HG03139 (cell line): ENCODE results near the gene OSBPL10.

Source experiments
- ATAC-seq: cut with Tn5 transposase; IDR thresholded peaks from one replicate; pipeline ENCODE4 v1.9.1; 2021; ENCODE audit not compliant: unreplicated experiment

Gene OSBPL10

GRCh38 chr3:31752305-31753049, 228.6 kb downstream of the OSBPL10 start:
- no peak for ATAC-seq

- ATAC-seq, result no peak
Observed at GRCh38 chr3:31750341-31750740, 230.7 kb downstream of the OSBPL10 start.

GRCh38 chr3:31748933-31749295, 232.1 kb downstream of the OSBPL10 start:
- ATAC-seq, result no peak

GRCh38 chr3:31748281-31748932, 232.7 kb downstream of the OSBPL10 start:
- no peak for ATAC-seq

GRCh38 chr3:31747785-31748184, 233.3 kb downstream of the OSBPL10 start:
- no peak for ATAC-seq

GRCh38 chr3:31744913-31745312, 236.1 kb downstream of the OSBPL10 start:
- no peak for ATAC-seq

- ATAC-seq, result no peak
Observed at GRCh38 chr3:31743331-31744089, 237.6 kb downstream of the OSBPL10 start.

- ATAC-seq, result no peak
Observed at GRCh38 chr3:31740397-31740796, 240.7 kb downstream of the OSBPL10 start.

GRCh38 chr3:31738412-31738811, 242.7 kb downstream of the OSBPL10 start:
- ATAC-seq, result no peak

- no peak for ATAC-seq
Observed at GRCh38 chr3:31735667-31736066, 245.4 kb downstream of the OSBPL10 start.

- ATAC-seq, result no peak
Observed at GRCh38 chr3:31733234-31733667, 247.8 kb downstream of the OSBPL10 start.

- no peak for ATAC-seq
Observed at GRCh38 chr3:31732548-31732947, 248.5 kb downstream of the OSBPL10 start.

- no peak for ATAC-seq
Observed at GRCh38 chr3:31729573-31729972, 251.5 kb downstream of the OSBPL10 start.

GRCh38 chr3:31729082-31729481, 252.0 kb downstream of the OSBPL10 start:
- no peak for ATAC-seq

- ATAC-seq, result no peak
Observed at GRCh38 chr3:31728403-31728802, 252.7 kb downstream of the OSBPL10 start.

- no peak for ATAC-seq
Observed at GRCh38 chr3:31725976-31726375, 255.1 kb downstream of the OSBPL10 start.

- no peak for ATAC-seq
Observed at GRCh38 chr3:31725568-31725967, 255.5 kb downstream of the OSBPL10 start.

GRCh38 chr3:31724651-31725050, 256.4 kb downstream of the OSBPL10 start:
- no peak for ATAC-seq

GRCh38 chr3:31724116-31724515, 256.9 kb downstream of the OSBPL10 start:
- no peak for ATAC-seq

- no peak for ATAC-seq
Observed at GRCh38 chr3:31723701-31724100, 257.4 kb downstream of the OSBPL10 start.

GRCh38 chr3:31721676-31722075, 259.4 kb downstream of the OSBPL10 start:
- no peak for ATAC-seq
